NCI-H1092 (cell line): ENCODE results near the gene KLHL22.
"Not testable (repeated sequence)": the region's sequence is repeated elsewhere in the genome, so short reads cannot be mapped to it uniquely, and the experiment has no call there.

Experiments
- DNase-seq: peaks from one replicate; lab custom pipeline; 2025; lab: John Stamatoyannopoulos, UW

The KLHL22 gene

DNA sequence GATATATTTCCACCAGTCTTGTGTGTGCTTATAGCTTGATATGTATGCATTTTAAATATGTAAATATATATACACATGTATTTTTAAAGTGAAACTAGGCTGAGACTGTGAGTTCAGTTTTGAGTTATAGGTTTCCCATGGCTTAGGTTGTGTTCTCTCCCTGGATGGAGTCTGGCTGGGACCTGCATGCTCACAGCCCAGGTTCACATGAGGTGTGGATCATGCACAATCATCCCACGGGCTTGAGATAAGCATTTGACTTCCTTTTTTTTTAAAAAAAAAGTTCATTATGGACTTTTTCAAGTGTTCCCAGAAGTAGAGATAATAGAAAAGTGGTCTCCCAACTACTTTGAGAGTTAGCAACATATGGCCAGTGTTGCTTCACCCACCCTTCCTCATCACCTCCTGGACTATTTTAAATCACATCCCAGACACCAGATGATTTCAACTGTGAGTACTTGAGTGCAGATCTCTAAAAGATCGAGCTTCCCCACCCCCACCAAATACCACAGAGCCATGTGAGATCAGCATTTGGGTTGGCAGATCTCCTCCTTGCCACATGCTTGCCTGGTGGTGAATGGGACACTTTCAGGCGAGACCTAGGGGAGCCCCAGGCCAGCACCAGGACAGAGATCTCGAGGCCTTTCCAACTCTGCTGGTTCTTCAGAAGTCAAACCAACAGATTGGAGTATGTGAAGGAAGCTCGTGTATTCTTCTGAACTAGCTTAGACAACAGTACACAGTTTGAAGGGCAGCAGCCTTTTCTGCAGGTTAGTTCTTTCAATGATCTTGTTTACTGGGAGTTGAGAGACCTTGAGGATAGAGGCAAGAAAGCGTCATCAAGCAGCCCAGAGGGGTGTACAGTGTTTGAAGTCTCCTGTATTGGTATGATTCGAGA lies 27.7 kb upstream of the KLHL22 start:
- DNase-seq = no peak

GRCh38 chr22:20522134-20523004 lies 26.8 kb upstream of the KLHL22 start:
- DNase-seq = no peak

GRCh38 chr22:20520093-20520511 lies 24.5 kb upstream of the KLHL22 start:
- no peak for DNase-seq

- DNase-seq = no peak
Measured at GRCh38 chr22:20519558-20519957, 24.0 kb upstream of the KLHL22 start.

- no peak for DNase-seq
Measured at GRCh38 chr22:20517841-20518592, 22.4 kb upstream of the KLHL22 start.

DNA sequence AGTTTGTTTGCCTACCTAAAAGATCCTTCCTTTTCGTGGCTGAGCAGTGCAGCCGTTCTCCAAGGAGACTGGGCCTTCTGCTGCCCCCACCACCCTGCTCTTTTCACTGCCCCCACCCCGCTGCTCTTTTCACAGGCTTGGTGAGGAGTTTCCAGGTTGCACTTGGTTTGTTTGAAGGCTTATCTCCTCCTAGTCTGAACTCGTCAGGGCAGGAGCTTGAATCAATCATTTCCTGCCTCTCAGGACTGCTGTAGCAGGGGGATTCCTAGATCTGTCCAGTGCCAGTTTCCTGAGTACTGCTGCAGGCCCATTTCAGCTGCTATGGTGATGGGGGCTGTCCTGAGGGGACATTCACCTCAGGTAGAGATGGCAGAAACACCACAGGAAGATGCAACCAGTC lies 21.8 kb upstream of the KLHL22 start:
- no peak for DNase-seq

- DNase-seq = no peak
Measured at GRCh38 chr22:20516399-20516798, 20.8 kb upstream of the KLHL22 start.

DNA sequence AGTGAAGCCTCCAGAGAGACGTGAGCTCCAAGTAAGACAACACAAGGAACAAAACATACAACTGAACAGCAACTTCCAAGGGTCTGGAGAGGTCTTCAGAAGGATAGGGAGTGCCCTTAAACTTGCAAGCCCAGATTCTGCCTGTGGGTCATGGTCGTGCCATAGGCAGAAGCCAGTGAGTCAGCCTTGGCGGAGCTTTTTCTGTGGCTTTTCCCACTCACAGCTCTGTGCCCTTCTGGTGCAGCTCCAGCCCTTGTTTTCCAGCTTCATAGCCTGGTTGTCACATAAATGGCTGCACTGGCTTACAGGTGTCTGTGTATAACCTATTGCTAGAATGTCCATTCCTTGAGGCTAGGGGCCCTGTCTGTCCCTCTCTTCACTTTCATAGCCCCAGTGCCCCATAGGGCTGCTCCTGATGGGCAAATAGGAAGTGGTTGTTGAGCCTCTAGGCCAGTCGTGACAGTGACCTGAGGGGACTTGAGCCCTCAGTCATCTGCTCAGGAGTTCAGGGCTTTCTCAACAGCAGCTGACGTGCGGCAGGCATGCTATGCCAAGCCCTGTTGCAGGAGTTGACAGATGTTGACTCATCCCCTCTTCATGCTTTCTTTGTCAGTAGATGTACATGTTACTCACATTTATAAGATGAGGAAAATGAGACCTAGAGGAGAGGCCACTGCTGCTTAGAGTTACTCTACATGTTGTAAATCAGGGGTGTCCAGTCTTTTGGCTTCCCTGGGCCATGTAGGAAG lies 19.2 kb upstream of the KLHL22 start:
- DNase-seq = no peak

DNA sequence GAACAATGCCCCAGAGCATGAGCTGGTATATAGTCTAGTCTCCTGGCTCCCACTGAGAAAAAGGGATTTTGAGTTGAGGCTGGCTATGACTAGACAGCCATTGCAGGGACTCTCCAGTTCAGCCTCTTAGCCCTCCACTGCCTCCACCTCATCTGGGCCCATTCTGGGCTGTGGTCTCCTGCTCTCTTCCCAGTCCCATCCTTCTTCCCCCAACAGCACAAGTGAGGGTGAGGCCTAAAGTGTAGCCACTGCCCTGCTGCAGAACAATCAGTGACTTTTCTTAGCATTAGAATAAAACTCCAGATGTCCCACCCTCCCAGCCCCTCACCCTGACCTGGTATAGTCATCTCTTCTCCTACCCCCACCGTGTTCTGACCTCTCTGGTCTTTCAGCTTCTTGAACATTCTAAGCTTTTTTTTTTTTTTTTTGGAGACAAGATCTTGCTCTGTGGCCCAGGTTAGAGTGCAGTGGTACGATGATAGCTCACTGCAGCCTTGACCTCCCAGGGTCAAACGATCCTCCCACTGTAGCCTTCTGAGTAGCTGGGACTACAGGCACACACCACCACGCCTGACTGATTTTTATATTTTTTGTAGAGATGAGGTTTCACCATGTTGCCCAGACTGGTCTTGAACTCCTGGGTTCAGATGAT lies 16.1 kb upstream of the KLHL22 start:
- DNase-seq = no peak

DNA sequence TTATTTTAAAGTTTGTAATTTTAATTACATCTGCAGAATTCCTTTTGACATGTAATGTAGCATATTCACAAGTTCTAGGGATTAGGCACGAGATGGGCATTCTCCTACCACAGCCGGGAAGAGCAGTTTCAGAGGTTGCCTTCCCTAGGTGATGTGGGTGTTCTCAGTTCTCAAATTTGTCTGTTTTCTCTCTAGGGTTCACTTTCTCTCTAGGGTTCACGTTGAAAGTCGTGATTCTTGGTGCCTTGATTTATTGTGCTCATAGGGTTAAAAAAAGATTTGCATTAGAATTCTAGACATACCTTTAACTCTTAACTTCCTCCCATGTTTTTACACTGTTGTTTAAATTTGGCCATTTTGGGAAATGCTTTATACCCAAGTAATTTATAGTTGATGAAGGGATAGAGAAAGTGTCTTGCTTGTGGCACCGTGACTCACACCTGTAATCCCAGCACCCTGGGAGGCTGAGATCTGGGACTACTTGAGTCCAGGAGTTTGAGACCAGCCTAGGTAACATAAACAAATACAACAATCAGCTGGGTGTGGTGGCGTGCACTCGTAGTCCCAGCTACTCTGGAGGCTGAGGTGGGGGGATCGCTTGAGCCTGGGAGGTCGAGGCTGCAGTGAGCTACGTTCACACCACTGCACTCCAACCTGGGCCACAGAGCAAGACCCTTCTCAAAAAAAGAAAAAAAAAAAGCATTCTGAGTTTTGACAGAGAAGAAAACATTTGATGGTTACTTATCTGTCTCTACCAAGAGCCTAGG lies 15.4 kb upstream of the KLHL22 start:
- DNase-seq = no peak

- no peak for DNase-seq
Measured at GRCh38 chr22:20509344-20510047, 13.9 kb upstream of the KLHL22 start.

GRCh38 chr22:20508815-20509271 lies 13.2 kb upstream of the KLHL22 start:
- DNase-seq = no peak

GRCh38 chr22:20508067-20508755 lies 12.6 kb upstream of the KLHL22 start:
- DNase-seq = not testable (repeated sequence)

GRCh38 chr22:20507253-20508066 lies 11.9 kb upstream of the KLHL22 start, which contains the start of gene MED15:
TSS of gene MED15 (plus strand) at chr22:20507610. CDS start at chr22:20507679, 69 bp downstream.
- peak; percentile 89 for DNase-seq

- DNase-seq = no peak
Measured at GRCh38 chr22:20506543-20507252, 11.1 kb upstream of the KLHL22 start.

DNA sequence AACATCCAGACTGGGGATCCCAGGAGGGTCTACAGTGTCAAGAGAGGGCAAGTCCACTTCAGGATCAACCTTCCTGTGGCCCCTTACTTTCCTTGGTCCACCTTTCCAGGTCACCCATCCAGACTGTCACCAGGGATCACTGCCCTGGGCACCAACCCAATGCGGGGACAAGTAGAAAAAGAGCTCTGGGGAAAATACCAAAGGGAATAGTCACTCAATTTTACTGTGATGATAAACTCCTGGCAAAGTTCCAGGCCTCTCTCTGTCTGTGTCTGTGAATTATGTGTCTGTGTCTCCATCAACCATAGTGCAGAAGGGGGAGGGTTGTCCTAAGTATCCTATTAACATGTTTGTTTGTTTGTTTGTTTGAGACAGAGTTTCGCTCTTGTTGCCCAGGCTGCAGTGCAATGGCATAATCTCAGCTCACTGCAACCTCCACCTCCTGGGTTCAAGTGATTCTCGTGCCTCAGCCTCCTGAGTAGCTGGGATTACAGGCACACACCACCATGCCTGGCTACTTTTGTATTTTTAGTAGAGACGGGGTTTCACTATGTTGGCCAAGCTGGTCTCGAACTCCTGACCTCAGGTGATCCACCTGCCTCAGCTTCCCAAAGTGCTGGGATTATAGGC lies 8.8 kb upstream of the KLHL22 start:
- DNase-seq = not testable (repeated sequence)

DNA sequence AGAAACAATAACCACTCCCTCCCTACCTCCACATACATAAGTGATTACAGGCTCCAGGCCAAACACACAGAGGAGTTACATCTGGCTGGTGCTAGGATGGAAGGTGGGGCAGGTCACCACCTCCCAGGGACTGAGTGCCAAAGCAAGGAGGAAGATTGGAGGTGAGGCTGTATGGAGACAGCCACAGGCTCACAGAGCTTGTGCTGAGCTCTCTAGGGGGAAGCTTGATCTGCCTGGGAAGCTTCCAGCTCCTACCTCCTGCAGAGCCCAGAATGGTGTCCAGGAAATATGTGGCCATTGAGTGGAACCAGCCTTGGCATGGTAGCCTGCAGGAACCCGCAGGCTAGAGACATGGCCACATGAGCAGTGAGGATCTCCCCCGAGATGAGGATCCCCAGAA lies 8.2 kb upstream of the KLHL22 start:
- DNase-seq = no peak
